Measurements from ENCODE around the gene FAM25G. TPM values are rescaled to one million over a fixed set of nuclear protein-coding genes. Genes with fewer than 3 reads are reported as not detected.

Gene FAM25G
- total RNA-seq, 1 experiment from 2014 or later = not detected

- CTCF ChIA-PET = no interaction called here
- Histone ChIP-seq H3K27me3 (ENCODE audit: insufficient read depth, low read length) (no peaks in the 10 kb centered on the region), H3K36me3 (ENCODE audit: control insufficient read depth in 1 of 2, insufficient read depth in 2 of 2, low read length in 2 of 2) (no peaks in the 10 kb centered on the region), H3K4me1 (ENCODE audit: control insufficient read depth in 1 of 2, insufficient read depth in 2 of 2, low read length in 2 of 2) (peaks cover 0 to 16% of the 10 kb centered on the region in 2 experiments; a peak in 2 of 4 replicates), H3K79me2 (ENCODE audit: insufficient read depth, low read length) (no peaks in the 10 kb centered on the region), H3K9ac (ENCODE audit: low read length) (no peak overlapping the region), H3K4me3 (replicated peaks in 1 of 2; ENCODE audit: low read depth in 1 of 2, low read length in 2 of 2) (no peak overlapping the region), H3K9me2 (ENCODE audit: insufficient read depth) (no peaks in the 10 kb centered on the region), H3K9me3 (ENCODE audit: control insufficient read depth in 1 of 2, insufficient read depth in 1 of 2, low read depth in 1 of 2, low read length in 2 of 2) (no peaks in the 10 kb centered on the region), H3K4me2 (ENCODE audit: low read length) (no peak overlapping the region), H4K20me1 (ENCODE audit: insufficient read depth) (no peaks in the 10 kb centered on the region), H3K27ac (ENCODE audit: low read depth, low read length) (no peak overlapping the region), H2AFZ (ENCODE audit: low read depth, low read length, poor library complexity, severe bottlenecking) (no peak overlapping the region)
- intact Hi-C loops (cut with micrococcal nuclease) = no loop called here
- TF ChIP-seq SP1 (IDR thresholded peaks at IDR 0.05; ENCODE audit: low read depth) (no peak), ZBTB33 (IDR thresholded peaks at IDR 0.05; ENCODE audit: extremely low read depth, insufficient replicate concordance, low read length) (no peak), POLR2A (IDR thresholded peaks at IDR 0.05; ENCODE audit: borderline replicate concordance, extremely low read depth, insufficient read depth, insufficient read length) (no peak), TCF7L2 (IDR thresholded peaks at IDR 0.05; ENCODE audit: borderline replicate concordance, extremely low read depth, insufficient read depth, insufficient read length) (no peak), CTCF (IDR thresholded peaks at IDR 0.05 in 2 of 3, conservative IDR thresholded peaks at IDR 0.05 in 1 of 3; ENCODE audit: borderline replicate concordance in 1 of 3, insufficient read depth in 1 of 3, low read depth in 2 of 3, low read length in 2 of 3) (no peak), MAX (IDR thresholded peaks at IDR 0.05) (no peak), EGR1 (IDR thresholded peaks at IDR 0.05; ENCODE audit: low read depth) (no peak), RAD21 (IDR thresholded peaks at IDR 0.05; ENCODE audit: low read depth) (no peak), YY1 (IDR thresholded peaks at IDR 0.05; ENCODE audit: extremely low read depth, insufficient replicate concordance, low read depth, low read length) (no peak), REST (IDR thresholded peaks at IDR 0.05; ENCODE audit: low read depth) (no peak), CEBPB (IDR thresholded peaks at IDR 0.05; ENCODE audit: low read depth) (no peak), FOSL1 (IDR thresholded peaks at IDR 0.05; ENCODE audit: low read depth) (no peak), ELF1 (IDR thresholded peaks at IDR 0.05; ENCODE audit: borderline replicate concordance, low read depth) (no peak), SIN3A (IDR thresholded peaks at IDR 0.05; ENCODE audit: low read depth) (no peak), POLR2AphosphoS5 (IDR thresholded peaks at IDR 0.05; ENCODE audit: low read depth, low read length) (no peak), EZH2 (IDR thresholded peaks at IDR 0.05) (no peak), ZFX (IDR thresholded peaks at IDR 0.05) (no peak), SRF (IDR thresholded peaks at IDR 0.05; ENCODE audit: low read depth) (no peak), CBX3 (IDR thresholded peaks at IDR 0.05; ENCODE audit: low read depth) (no peak)
- DNase-seq (ENCODE audit: low read depth, low spot score) (no peak), ATAC-seq (no peak)
- POLR2A ChIA-PET = no interaction called here
- RAD21 ChIA-PET (ENCODE audit: low non-redundant PET in 1 of 2, low total read pairs in 2 of 2, uncharacterized antibody in 2 of 2, unreplicated experiment in 2 of 2) = no interaction called here
- BruUV-seq (replicated peaks) = no TSS peak
These were observed 36.8 kb downstream of the FAM25G start for GRCh38 chr10:47454780-47455058.
